Bronchial epithelial cell (primary cell): ENCODE data around the gene IFT80. TPM values are rescaled to one million over a fixed set of nuclear protein-coding genes. Genes with fewer than 3 reads are reported as not detected.

ENCODE experiments used
- DNase-seq: peaks from one replicate; pipeline ENCODE4 v3.0.0-alpha.2; 2010; ENCODE audit warnings: low read depth
- FAIRE-seq: peaks from 2 replicates; lab custom pipeline; 2011; peaks lifted over from hg19 to GRCh38; lab: Jason Lieb, UNC
- H3K27me3 ChIP-seq: 2 replicates; pipeline ENCODE4 v1.5.1; 2011; ENCODE audit warnings: low read length; ENCODE audit not compliant: control insufficient read depth, insufficient read depth
- H3K36me3 ChIP-seq: 2 replicates; pipeline ENCODE4 v1.5.1; 2011; ENCODE audit warnings: low read length; ENCODE audit not compliant: control insufficient read depth, insufficient read depth
- H3K4me3 ChIP-seq: 2 replicates; pipeline ENCODE4 v1.5.1; 2011; ENCODE audit warnings: mild to moderate bottlenecking, low read depth, low read length, control low read depth
- CTCF ChIP-seq: IDR thresholded peaks from 2 replicates; pipeline ENCODE4 v1.5.1; 2011; ENCODE audit warnings: mild to moderate bottlenecking, moderate library complexity, low read length, control low read depth, inconsistent platforms; ENCODE audit not compliant: insufficient read depth, severe bottlenecking
- total RNA-seq: library from RNA; depleted of rRNA; stranded (reverse); fragments of >200 nt; gene quantifications from 2 replicates; pipeline ENCODE4 v1.2.1, GENCODE V29; 2014

Gene IFT80
- total RNA-seq, 1 donor from 2014 or later = 16.8 TPM

DNA sequence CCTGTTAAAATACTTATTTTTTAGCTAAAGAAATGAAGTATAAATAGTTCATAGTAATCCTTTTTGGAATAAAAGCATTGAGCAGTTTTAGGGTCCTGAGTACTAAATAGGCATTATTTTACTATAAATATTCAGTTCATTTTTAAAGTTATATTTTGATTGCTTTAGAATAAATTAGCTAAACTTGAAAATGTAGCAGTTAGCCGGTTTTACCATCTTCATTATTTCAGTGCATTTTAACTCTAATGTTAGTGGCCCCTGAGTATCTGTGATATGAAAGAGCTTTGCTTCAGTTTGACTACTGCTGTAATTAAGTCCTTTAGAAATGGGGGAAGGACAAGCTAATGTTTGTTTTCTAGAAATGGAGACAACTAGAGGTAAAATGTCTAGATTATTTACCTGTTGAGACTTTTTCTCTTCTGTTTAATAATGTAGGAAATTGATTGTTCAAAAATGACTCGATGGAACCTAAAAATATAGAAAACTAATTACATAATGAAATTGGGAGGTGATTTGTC lies 4.1 kb upstream of the IFT80 start:
- TF ChIP-seq CTCF = no peak
- Histone ChIP-seq H3K27me3 (no peaks in the 10 kb centered on the region), H3K4me3 (no peak overlapping the region), H3K36me3 (no peaks in the 10 kb centered on the region)
- DNase-seq = no peak
- no peak for FAIRE-seq

- Histone ChIP-seq H3K4me3 (no peak overlapping the region), H3K36me3 (no peaks in the 10 kb centered on the region), H3K27me3 (no peaks in the 10 kb centered on the region)
- no peak for TF ChIP-seq CTCF
- FAIRE-seq (no peak), DNase-seq (no peak)
Observed at GRCh38 chr3:160402221-160403027, 3.4 kb upstream of the IFT80 start.

- no peak for FAIRE-seq
- Histone ChIP-seq H3K27me3 (no peaks in the 10 kb centered on the region), H3K4me3 (peak overlapping the region; percentile 56), H3K36me3 (no peaks in the 10 kb centered on the region)
- TF ChIP-seq CTCF = no peak
- DNase-seq = peak; percentile 46
Observed at GRCh38 chr3:160401291-160402095, 2.5 kb upstream of the IFT80 start.

GRCh38 chr3:160400702-160401150 lies 1.7 kb upstream of the IFT80 start:
- no peaks in the 10 kb centered on the region for H3K27me3 ChIP-seq
- no peak for FAIRE-seq

More at GRCh38 chr3:160400702-160401150, 1.7 kb upstream of the IFT80 start:
- TF ChIP-seq CTCF = no peak
- Histone ChIP-seq H3K4me3 (peak overlapping the region; percentile 56), H3K36me3 (no peaks in the 10 kb centered on the region)
- no peak for DNase-seq
